K562 (cell line): Measurements from ENCODE around the gene ATG7. TPM values are rescaled to one million over a fixed set of nuclear protein-coding genes. Genes with fewer than 3 reads are reported as not detected.

ENCODE experiments used
- ATAC-seq: fragments of 200-7000 bp; cut with Tn5 transposase; 3 replicates; pipeline ENCODE4 v1.9.1; 2020; ENCODE audit warnings: moderate library complexity
- BruUV-seq: library from RNA; stranded (reverse); fragments of 400-500 nt; replicated peaks from 2 replicates; lab custom pipeline; 2021; lab: Mats Ljungman, UMichigan
- CTCF ChIA-PET: fragments of 300-600 bp; formaldehyde crosslinking; extraction: SDS; loops from one replicate; lab custom pipeline; 2021; ENCODE audit warnings: low intra/inter-chr PET ratio; lab: Yijun Ruan, JAX
- POLR2A ChIA-PET: fragments of 300-600, 350-650 bp; sonication (Branson Sonifier 250); formaldehyde crosslinking; extraction: SDS; loops from one replicate; lab custom pipeline; 2021; ENCODE audit warnings: antibody characterized with exemption, inconsistent platforms; lab: Yijun Ruan, JAX
- DNase-seq, 4 experiments: peaks; one replicate each; pipeline versions ENCODE4 v3.0.0 to v3.0.0-alpha.2; 2011 to 2018; ENCODE audit warnings: low spot score in 3 of 4, mixed read lengths in 3 of 4; ENCODE audit errors: extremely low read depth in 1 of 4
- FAIRE-seq: peaks from 2 replicates; lab custom pipeline; 2011; peaks lifted over from hg19 to GRCh38; lab: Jason Lieb, UNC
- H2AFZ ChIP-seq: 2 replicates; pipeline ENCODE4 v1.6.0; 2011; ENCODE audit warnings: low read depth, low read length, control low read depth, inconsistent platforms
- H3K27ac ChIP-seq: fragments of 200-600 bp; 3 replicates; pipeline ENCODE4 v1.8.0; 2011; ENCODE audit warnings: low read depth, mild to moderate bottlenecking, control low read depth, inconsistent platforms, low read length, moderate library complexity, mixed read lengths; ENCODE audit errors: extremely low read depth
- H3K27me3 ChIP-seq, 2 experiments: fragments of 300-600 bp in 1 of 2; 2 replicates in 1 of 2; 3 replicates in 1 of 2; pipeline versions ENCODE4 v1.6.0 to v1.8.0; 2011; ENCODE audit warnings: inconsistent platforms in 2 of 2, low read length in 2 of 2, mild to moderate bottlenecking in 1 of 2, mixed read lengths in 1 of 2, moderate library complexity in 1 of 2; ENCODE audit not compliant: control insufficient read depth in 2 of 2, insufficient read depth in 2 of 2
- H3K36me3 ChIP-seq: fragments of 300-600 bp; 3 replicates; pipeline ENCODE4 v1.8.0; 2011; ENCODE audit warnings: mild to moderate bottlenecking, low read length, inconsistent platforms; ENCODE audit not compliant: control insufficient read depth, insufficient read depth
- H3K4me1 ChIP-seq, 2 experiments: fragments of 200-600 bp in 1 of 2; replicated peaks in 1 of 2; 2 replicates in 1 of 2; 3 replicates in 1 of 2; pipeline versions ENCODE4 v1.5.1 to v1.8.0; 2011; ENCODE audit warnings: inconsistent platforms in 2 of 2, low read length in 2 of 2, mild to moderate bottlenecking in 1 of 2, mixed read lengths in 1 of 2, moderate library complexity in 1 of 2; ENCODE audit not compliant: control insufficient read depth in 2 of 2, insufficient read depth in 2 of 2
- H3K4me2 ChIP-seq: 2 replicates; pipeline ENCODE4 v1.6.1; 2011; ENCODE audit warnings: low read length, control low read depth, inconsistent platforms, mixed read lengths; ENCODE audit not compliant: insufficient read depth
- H3K4me3 ChIP-seq: fragments of 200-600 bp; sonication (generic), shearing (Covaris generic); 2 replicates; pipeline ENCODE4 v1.5.1; 2016; ENCODE audit warnings: control low read depth, inconsistent platforms
- H3K79me2 ChIP-seq: fragments of 200-600 bp; 3 replicates; pipeline ENCODE4 v1.8.0; 2011; ENCODE audit warnings: low read length, inconsistent platforms; ENCODE audit not compliant: control insufficient read depth, insufficient read depth
- H3K9ac ChIP-seq, 2 experiments: 2 replicates each; pipeline versions ENCODE4 v1.6.0 to v1.6.1; 2011; ENCODE audit warnings: low read depth in 2 of 2, low read length in 2 of 2, control low read depth in 1 of 2, inconsistent platforms in 1 of 2, mild to moderate bottlenecking in 1 of 2, mixed read lengths in 1 of 2; ENCODE audit not compliant: insufficient read depth in 1 of 2
- H3K9me1 ChIP-seq: one replicate; pipeline ENCODE4 v1.6.0; 2011; ENCODE audit warnings: inconsistent platforms, mild to moderate bottlenecking, low read length, moderate library complexity; ENCODE audit not compliant: control insufficient read depth, insufficient read depth
- H3K9me3 ChIP-seq: replicated peaks from 2 replicates; pipeline ENCODE4 v1.5.1; 2011; ENCODE audit warnings: low read depth, low read length, inconsistent platforms; ENCODE audit not compliant: control insufficient read depth, insufficient read depth
- H4K20me1 ChIP-seq: replicated peaks from 2 replicates; pipeline ENCODE4 v1.6.1; 2011; ENCODE audit warnings: low read length, inconsistent platforms, mixed read lengths; ENCODE audit not compliant: control insufficient read depth, insufficient read depth
- ATF2 ChIP-seq: sonication (generic); formaldehyde crosslinking; IDR thresholded peaks from 2 replicates; pipeline ENCODE4 v1.8.1; 2022; ENCODE audit warnings: missing genetic modification reagents
- GATAD2A ChIP-seq: fragments of 450-650 bp; IDR thresholded peaks from 2 replicates; pipeline ENCODE4 v1.6.1; 2017
- NCOA4 ChIP-seq: fragments of 450-650 bp; IDR thresholded peaks from 2 replicates; pipeline ENCODE4 v1.6.1; 2018; ENCODE audit warnings: mild to moderate bottlenecking; ENCODE audit not compliant: partially characterized antibody
- RNF219 ChIP-seq: fragments of 250-450 bp; sonication (Bioruptor Pico); IDR thresholded peaks from 2 replicates; pipeline ENCODE4 v1.5.0; 2022; ENCODE audit warnings: mild to moderate bottlenecking
- TEAD4 ChIP-seq, 2 experiments: sonication (generic) in 1 of 2; formaldehyde crosslinking in 1 of 2; IDR thresholded peaks; 2 replicates each; pipeline versions ENCODE4 v1.6.1 to v1.8.0; 2012 to 2022; ENCODE audit warnings: borderline replicate concordance in 1 of 2, inconsistent platforms in 1 of 2, low read length in 1 of 2, mild to moderate bottlenecking in 1 of 2, missing genetic modification reagents in 1 of 2
- WGBS: fragments of 100-300 bp; shearing (Covaris generic); methylation state at CpG from one replicate; pipeline ENCODE4 v1.1.6; 2016; ENCODE audit warnings: low coverage, mixed read lengths; ENCODE audit not compliant: insufficient coverage; ENCODE audit errors: missing lambda C conversion rate; 5-methylcytosine and 5-hydroxymethylcytosine counted together
- in situ Hi-C: fragments of 300-500 bp; cut with MboI; formaldehyde crosslinking; loops from 4 replicates; pipeline ENCODE4 v1.15.0; 2018; ENCODE audit warnings: inconsistent platforms, mixed read lengths
- intact Hi-C: fragments of 100-400 bp; cut with micrococcal nuclease; formaldehyde crosslinking; loops from 2 replicates; pipeline ENCODE4 v1.14.2; 2022
- polyA plus RNA-seq, 8 experiments: library from polyadenylated mRNA; depleted of rRNA in 4 of 8; stranded (reverse) in 5 of 8; unstranded in 3 of 8; fragments of >200 nt; fragmentation: Nextera tagmentation in 2 of 8; fragmentation: Illumina TruSeq in 1 of 8; extraction: Ambion mirVana in 2 of 8; extraction: Trizol in 1 of 8; gene quantifications; 2 replicates each; pipeline versions ENCODE4 v1.2.1 to v1.2.3, GENCODE V29; 2011 to 2014; ENCODE audit warnings: inconsistent platforms in 1 of 8, missing spikeins in 1 of 8
- total RNA-seq, 7 experiments: library from RNA; depleted of rRNA in 6 of 7; stranded (reverse); fragments of >200 nt in 6 of 7; fragmentation: Illumina TruSeq in 2 of 7; extraction: Trizol in 2 of 7; gene quantifications; 2 replicates each; pipeline versions ENCODE4 v1.2.1 to v1.2.3, GENCODE V29; 2011 to 2021; ENCODE audit warnings: low replicate concordance in 1 of 7
- TF ChIP-seq, protein P1 (sequence below), 2 experiments: fragments of 450-650 bp in 1 of 2; sonication (generic) in 1 of 2; formaldehyde crosslinking in 1 of 2; IDR thresholded peaks; 2 replicates each; pipeline versions ENCODE4 v1.7.1 to v1.9.0; 2016 to 2022; ENCODE audit warnings: inconsistent platforms in 1 of 2, mild to moderate bottlenecking in 1 of 2, missing genetic modification reagents in 1 of 2

ATG7 gene
- total and polyA plus RNA-seq, 9 of the 15 experiments (the other 6 are each of a cell fraction or from before 2014, with no cell fraction given): 18.3 to 45.3 (median 33.6) TPM

GRCh38 chr3:11546657-11547302 lies 274.6 kb downstream of the ATG7 start:
- H3K79me2 ChIP-seq: no peaks in the 10 kb centered on the region
- ATAC-seq (no peak), DNase-seq (no peak), FAIRE-seq (no peak)
- ChIA-PET CTCF (no interaction called here), POLR2A (interaction anchor here (0.8 kb wide), 1 partner anchor 10 kb away, joined by 3 read pairs; no protein-coding TSS in a partner anchor)
- WGBS: 62% methylated on average over 9 of the region's 9 CpGs
- no peak overlapping the region for H3K4me3 ChIP-seq
- H2AFZ ChIP-seq: no peak overlapping the region
- peaks cover 0 to 11% of the 10 kb centered on the region in 2 experiments; a peak in 3 of 5 replicates for H3K4me1 ChIP-seq
- intact Hi-C loops (loop anchor here (10.0 kb wide), 1 partner anchor 162 kb away; no protein-coding TSS in a partner anchor), in situ Hi-C loops (no loop called here)
- no peak overlapping the region for H3K4me2 ChIP-seq
- no peak overlapping the region for H3K9ac ChIP-seq
- no peaks in the 10 kb centered on the region for H3K36me3 ChIP-seq
- no peaks in the 10 kb centered on the region for H3K27me3 ChIP-seq
- H3K27ac ChIP-seq: no peak overlapping the region
- BruUV-seq: no TSS peak
- H4K20me1 ChIP-seq: no peaks in the 10 kb centered on the region
- H3K9me1 ChIP-seq: no peaks in the 10 kb centered on the region
- H3K9me3 ChIP-seq: no peaks in the 10 kb centered on the region
- no peak for TF ChIP-seq RNF219 (CRISPR knock-in tag)
- TF ChIP-seq, protein P1, sequence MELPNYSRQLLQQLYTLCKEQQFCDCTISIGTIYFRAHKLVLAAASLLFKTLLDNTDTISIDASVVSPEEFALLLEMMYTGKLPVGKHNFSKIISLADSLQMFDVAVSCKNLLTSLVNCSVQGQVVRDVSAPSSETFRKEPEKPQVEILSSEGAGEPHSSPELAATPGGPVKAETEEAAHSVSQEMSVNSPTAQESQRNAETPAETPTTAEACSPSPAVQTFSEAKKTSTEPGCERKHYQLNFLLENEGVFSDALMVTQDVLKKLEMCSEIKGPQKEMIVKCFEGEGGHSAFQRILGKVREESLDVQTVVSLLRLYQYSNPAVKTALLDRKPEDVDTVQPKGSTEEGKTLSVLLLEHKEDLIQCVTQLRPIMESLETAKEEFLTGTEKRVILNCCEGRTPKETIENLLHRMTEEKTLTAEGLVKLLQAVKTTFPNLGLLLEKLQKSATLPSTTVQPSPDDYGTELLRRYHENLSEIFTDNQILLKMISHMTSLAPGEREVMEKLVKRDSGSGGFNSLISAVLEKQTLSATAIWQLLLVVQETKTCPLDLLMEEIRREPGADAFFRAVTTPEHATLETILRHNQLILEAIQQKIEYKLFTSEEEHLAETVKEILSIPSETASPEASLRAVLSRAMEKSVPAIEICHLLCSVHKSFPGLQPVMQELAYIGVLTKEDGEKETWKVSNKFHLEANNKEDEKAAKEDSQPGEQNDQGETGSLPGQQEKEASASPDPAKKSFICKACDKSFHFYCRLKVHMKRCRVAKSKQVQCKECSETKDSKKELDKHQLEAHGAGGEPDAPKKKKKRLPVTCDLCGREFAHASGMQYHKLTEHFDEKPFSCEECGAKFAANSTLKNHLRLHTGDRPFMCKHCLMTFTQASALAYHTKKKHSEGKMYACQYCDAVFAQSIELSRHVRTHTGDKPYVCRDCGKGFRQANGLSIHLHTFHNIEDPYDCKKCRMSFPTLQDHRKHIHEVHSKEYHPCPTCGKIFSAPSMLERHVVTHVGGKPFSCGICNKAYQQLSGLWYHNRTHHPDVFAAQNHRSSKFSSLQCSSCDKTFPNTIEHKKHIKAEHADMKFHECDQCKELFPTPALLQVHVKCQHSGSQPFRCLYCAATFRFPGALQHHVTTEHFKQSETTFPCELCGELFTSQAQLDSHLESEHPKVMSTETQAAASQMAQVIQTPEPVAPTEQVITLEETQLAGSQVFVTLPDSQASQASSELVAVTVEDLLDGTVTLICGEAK (IDR thresholded peaks at IDR 0.05): no peak
- TF ChIP-seq, protein P1 (CRISPR knock-in tag; IDR thresholded peaks at IDR 0.05): no peak
- TF ChIP-seq NCOA4: no peak
- TF ChIP-seq GATAD2A: no peak
- TF ChIP-seq ATF2: no peak
- TF ChIP-seq TEAD4 (IDR thresholded peaks at IDR 0.05; ENCODE audit: low read length): no peak
- TF ChIP-seq TEAD4 (CRISPR knock-in tag; IDR thresholded peaks at IDR 0.05; ENCODE audit: borderline replicate concordance): no peak
